ENCODE results near the gene CNPY4.

GRCh38 chr7:100152937-100153666, 33.7 kb downstream of the CNPY4 start:
- TF ChIP-seq EZH2phosphoT487 (IDR thresholded peaks at IDR 0.05; ENCODE audit: insufficient read depth, low read depth): no peak
- no peak for TF ChIP-seq EZH2 (IDR thresholded peaks at IDR 0.05; ENCODE audit: insufficient read depth, poor library complexity, severe bottlenecking)
